LNCaP clone FGC (cell line): ENCODE measurements around the gene SLITRK1.

Experiments used
- DNase-seq: peaks from one replicate; pipeline ENCODE4 v3.0.0-alpha.2; 2011; ENCODE audit warnings: low read depth
- H3K4me3 ChIP-seq: 2 replicates; pipeline ENCODE4 v1.5.1; 2011; ENCODE audit warnings: mild to moderate bottlenecking, low read depth, low read length, control low read depth
- TF ChIP-seq, protein P1 (sequence below): IDR thresholded peaks from 2 replicates; pipeline ENCODE4 v1.5.1; 2012; ENCODE audit warnings: mild to moderate bottlenecking; ENCODE audit not compliant: control insufficient read depth, insufficient read depth; ENCODE audit errors: extremely low read depth

Gene SLITRK1, protein sequence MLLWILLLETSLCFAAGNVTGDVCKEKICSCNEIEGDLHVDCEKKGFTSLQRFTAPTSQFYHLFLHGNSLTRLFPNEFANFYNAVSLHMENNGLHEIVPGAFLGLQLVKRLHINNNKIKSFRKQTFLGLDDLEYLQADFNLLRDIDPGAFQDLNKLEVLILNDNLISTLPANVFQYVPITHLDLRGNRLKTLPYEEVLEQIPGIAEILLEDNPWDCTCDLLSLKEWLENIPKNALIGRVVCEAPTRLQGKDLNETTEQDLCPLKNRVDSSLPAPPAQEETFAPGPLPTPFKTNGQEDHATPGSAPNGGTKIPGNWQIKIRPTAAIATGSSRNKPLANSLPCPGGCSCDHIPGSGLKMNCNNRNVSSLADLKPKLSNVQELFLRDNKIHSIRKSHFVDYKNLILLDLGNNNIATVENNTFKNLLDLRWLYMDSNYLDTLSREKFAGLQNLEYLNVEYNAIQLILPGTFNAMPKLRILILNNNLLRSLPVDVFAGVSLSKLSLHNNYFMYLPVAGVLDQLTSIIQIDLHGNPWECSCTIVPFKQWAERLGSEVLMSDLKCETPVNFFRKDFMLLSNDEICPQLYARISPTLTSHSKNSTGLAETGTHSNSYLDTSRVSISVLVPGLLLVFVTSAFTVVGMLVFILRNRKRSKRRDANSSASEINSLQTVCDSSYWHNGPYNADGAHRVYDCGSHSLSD

GRCh38 chr13:83881917-83882605, at the start of gene SLITRK1:
Gene SLITRK1, minus strand, starts transcription at chr13:83882474. Its CDS starts 967 bp downstream, at chr13:83881507.
- TF ChIP-seq, protein P1, sequence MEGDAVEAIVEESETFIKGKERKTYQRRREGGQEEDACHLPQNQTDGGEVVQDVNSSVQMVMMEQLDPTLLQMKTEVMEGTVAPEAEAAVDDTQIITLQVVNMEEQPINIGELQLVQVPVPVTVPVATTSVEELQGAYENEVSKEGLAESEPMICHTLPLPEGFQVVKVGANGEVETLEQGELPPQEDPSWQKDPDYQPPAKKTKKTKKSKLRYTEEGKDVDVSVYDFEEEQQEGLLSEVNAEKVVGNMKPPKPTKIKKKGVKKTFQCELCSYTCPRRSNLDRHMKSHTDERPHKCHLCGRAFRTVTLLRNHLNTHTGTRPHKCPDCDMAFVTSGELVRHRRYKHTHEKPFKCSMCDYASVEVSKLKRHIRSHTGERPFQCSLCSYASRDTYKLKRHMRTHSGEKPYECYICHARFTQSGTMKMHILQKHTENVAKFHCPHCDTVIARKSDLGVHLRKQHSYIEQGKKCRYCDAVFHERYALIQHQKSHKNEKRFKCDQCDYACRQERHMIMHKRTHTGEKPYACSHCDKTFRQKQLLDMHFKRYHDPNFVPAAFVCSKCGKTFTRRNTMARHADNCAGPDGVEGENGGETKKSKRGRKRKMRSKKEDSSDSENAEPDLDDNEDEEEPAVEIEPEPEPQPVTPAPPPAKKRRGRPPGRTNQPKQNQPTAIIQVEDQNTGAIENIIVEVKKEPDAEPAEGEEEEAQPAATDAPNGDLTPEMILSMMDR: no peak
- DNase-seq: peak; percentile 21
- peak within 1 kb of the TSS; percentile 19 for H3K4me3 ChIP-seq

DNA sequence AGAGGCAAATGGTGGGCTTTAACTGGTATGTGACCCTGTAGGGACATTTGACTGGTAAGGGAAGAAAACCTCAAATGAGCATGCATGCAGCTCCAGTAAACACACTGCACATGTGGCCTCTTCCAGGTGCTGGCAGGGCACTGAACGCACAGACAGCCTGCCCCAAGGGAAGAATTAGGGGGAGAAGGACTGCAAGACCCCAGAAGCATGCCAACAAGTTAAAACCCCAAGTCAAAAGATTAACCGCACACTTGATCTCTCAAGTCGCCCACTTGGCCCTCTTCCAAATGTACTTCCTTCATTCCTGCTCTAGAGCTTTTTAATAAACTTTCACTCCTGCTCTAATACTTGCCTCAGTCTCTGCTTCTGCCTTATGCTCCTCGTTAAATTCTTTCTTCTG, 46.9 kb upstream of the SLITRK1 start:
- TF ChIP-seq, protein P1: no peak
- no peak for DNase-seq

GRCh38 chr13:83919775-83920174, 37.5 kb upstream of the SLITRK1 start:
- TF ChIP-seq, protein P1: no peak
- H3K4me3 ChIP-seq: no peak overlapping the region

More for the DNA sequence above, 46.9 kb upstream of the SLITRK1 start:
- H3K4me3 ChIP-seq: no peak overlapping the region

GRCh38 chr13:83914368-83914767, 32.1 kb upstream of the SLITRK1 start:
- TF ChIP-seq, protein P1: no peak
- H3K4me3 ChIP-seq: no peak overlapping the region
- DNase-seq: no peak

More at GRCh38 chr13:83919775-83920174, 37.5 kb upstream of the SLITRK1 start:
- DNase-seq: no peak

DNA sequence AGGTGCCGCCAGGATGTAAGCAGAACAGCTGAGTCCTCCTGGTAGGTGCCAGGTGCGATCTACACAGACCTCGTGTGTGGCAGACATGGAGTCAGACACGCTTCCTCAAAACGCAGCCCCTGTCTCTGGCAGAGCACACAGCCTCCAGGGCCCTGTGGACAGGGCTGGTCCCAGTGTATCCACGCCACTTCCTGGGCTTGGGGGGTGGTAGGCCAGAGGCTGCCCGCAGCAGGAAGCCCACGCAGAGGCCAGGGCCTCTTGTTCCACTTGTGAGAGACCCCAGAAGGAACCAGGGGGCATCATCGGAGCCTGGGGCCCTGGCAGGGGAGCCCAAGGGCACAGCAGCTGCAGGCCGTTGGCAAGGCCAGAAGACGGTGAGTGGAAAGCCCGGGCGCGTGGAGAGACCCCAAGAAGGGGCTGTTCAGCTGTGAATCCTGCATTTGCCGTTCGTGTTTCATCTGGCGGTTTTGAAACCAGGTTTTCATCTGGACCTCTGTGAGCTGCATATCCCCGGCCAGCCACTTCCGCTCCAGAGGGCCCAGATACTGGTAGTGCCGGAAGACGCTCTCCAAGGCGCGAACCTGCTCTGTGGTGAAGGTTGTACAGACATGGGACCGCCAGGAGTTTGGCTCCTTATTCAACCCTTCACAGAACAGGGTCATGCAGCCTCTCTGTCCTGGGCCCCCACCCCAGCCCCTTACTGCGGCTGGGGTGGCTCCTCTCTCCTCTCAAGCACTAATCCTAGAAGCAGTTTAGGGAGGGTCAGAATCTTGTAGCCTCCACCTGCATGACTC, 25.1 kb upstream of the SLITRK1 start:
- H3K4me3 ChIP-seq: no peak overlapping the region
- DNase-seq: no peak
- TF ChIP-seq, protein P1: no peak

- DNase-seq: no peak
- H3K4me3 ChIP-seq: no peak overlapping the region
- TF ChIP-seq, protein P1: no peak
Measured at GRCh38 chr13:83906240-83906820, 24.1 kb upstream of the SLITRK1 start.
